T-helper 17 cell (primary cell): Measurements from ENCODE around the gene DGKB. TPM values are rescaled to one million over a fixed set of nuclear protein-coding genes. Genes with fewer than 3 reads are reported as not detected.
A peak's percentile ranks its signal among the peaks of the same experiment; 100 is the strongest.

Experiments used
- ATAC-seq: fragments of 150-1000 bp; cut with Tn5 transposase; 2 replicates; pipeline ENCODE4 v1.10.0; 2021; ENCODE audit warnings: mild to moderate bottlenecking, moderate library complexity
- DNase-seq, 3 donors: peaks; one replicate each; pipeline versions ENCODE4 v3.0.0 to v3.0.0-alpha.2; 2020 to 2021
- H3K9me3 ChIP-seq: one replicate; pipeline ENCODE4 v1.7.0; 2013; ENCODE audit warnings: low read length, mild to moderate bottlenecking; ENCODE audit not compliant: control insufficient read depth, poor library complexity, severe bottlenecking
- H3K27ac Mint-ChIP-seq: one replicate; pipeline ENCODE4 v1.8.0; 2022; ENCODE audit warnings: mild to moderate bottlenecking, moderate library complexity, mixed read lengths
- H3K27me3 Mint-ChIP-seq: one replicate; pipeline ENCODE4 v1.8.0; 2022; ENCODE audit warnings: mixed read lengths
- H3K36me3 Mint-ChIP-seq: one replicate; pipeline ENCODE4 v1.8.0; 2022; ENCODE audit warnings: low read depth, mixed read lengths
- H3K4me1 Mint-ChIP-seq: one replicate; pipeline ENCODE4 v1.8.0; 2022; ENCODE audit warnings: mild to moderate bottlenecking, mixed read lengths
- H3K4me3 Mint-ChIP-seq: one replicate; pipeline ENCODE4 v1.8.0; 2022; ENCODE audit warnings: mild to moderate bottlenecking, moderate library complexity, mixed read lengths
- total RNA-seq, 4 donors: library from RNA in 2 of 4; stranded (reverse) in 2 of 4; gene quantifications; one replicate each; pipeline ENCODE4 v1.2.3 and lab custom pipeline; 2022 to 2026

The DGKB gene
- total RNA-seq, 2 donors from 2014 or later = not detected

- Mint-ChIP-seq H3K4me1 (peaks cover 4% of the 10 kb centered on the region), H3K36me3 (no peaks in the 10 kb centered on the region), H3K27ac (no peak overlapping the region), H3K27me3 (peaks cover 5% of the 10 kb centered on the region), H3K4me3 (no peak overlapping the region)
- peak; percentile 50 for ATAC-seq
- DNase-seq = peak in 1 of 3 donors; percentile 26
- no peaks in the 10 kb centered on the region for H3K9me3 ChIP-seq
These were observed 444.7 kb downstream of the DGKB start for GRCh38 chr7:14457568-14458453.

GRCh38 chr7:14449291-14449690 is 453.3 kb downstream of the DGKB start:
- Mint-ChIP-seq H3K4me3 (no peak overlapping the region), H3K27me3 (peaks cover 14% of the 10 kb centered on the region), H3K4me1 (peaks cover 13% of the 10 kb centered on the region), H3K36me3 (no peaks in the 10 kb centered on the region), H3K27ac (no peak overlapping the region)
- ATAC-seq = no peak
- H3K9me3 ChIP-seq = no peaks in the 10 kb centered on the region
- no peak for DNase-seq

GRCh38 chr7:14446829-14447228 is 455.7 kb downstream of the DGKB start:
- Mint-ChIP-seq H3K4me1 (peaks cover 13% of the 10 kb centered on the region), H3K27ac (no peak overlapping the region), H3K4me3 (no peak overlapping the region), H3K36me3 (no peaks in the 10 kb centered on the region), H3K27me3 (peaks cover 14% of the 10 kb centered on the region)
- ATAC-seq = peak; percentile 90
- H3K9me3 ChIP-seq = no peaks in the 10 kb centered on the region
- no peak for DNase-seq

- H3K4me1 Mint-ChIP-seq = peaks cover 13% of the 10 kb centered on the region
- peaks cover 14% of the 10 kb centered on the region for H3K27me3 Mint-ChIP-seq
- DNase-seq (no peak), ATAC-seq (no peak)
- no peak overlapping the region for H3K4me3 Mint-ChIP-seq
- no peaks in the 10 kb centered on the region for H3K36me3 Mint-ChIP-seq
- H3K27ac Mint-ChIP-seq = no peak overlapping the region
- no peaks in the 10 kb centered on the region for H3K9me3 ChIP-seq
These were observed 456.3 kb downstream of the DGKB start for GRCh38 chr7:14446219-14446618.

GRCh38 chr7:14438366-14438765 is 464.2 kb downstream of the DGKB start:
- H3K4me3 Mint-ChIP-seq = no peak overlapping the region
- H3K4me1 Mint-ChIP-seq = no peaks in the 10 kb centered on the region
- no peak for ATAC-seq
- no peak for DNase-seq
- no peaks in the 10 kb centered on the region for H3K27me3 Mint-ChIP-seq
- H3K27ac Mint-ChIP-seq = no peak overlapping the region
- no peaks in the 10 kb centered on the region for H3K9me3 ChIP-seq
- no peaks in the 10 kb centered on the region for H3K36me3 Mint-ChIP-seq

GRCh38 chr7:14436878-14437277 is 465.7 kb downstream of the DGKB start:
- no peak overlapping the region for H3K4me3 Mint-ChIP-seq
- no peak overlapping the region for H3K27ac Mint-ChIP-seq
- ATAC-seq (no peak), DNase-seq (no peak)
- no peaks in the 10 kb centered on the region for H3K27me3 Mint-ChIP-seq
- H3K4me1 Mint-ChIP-seq = no peaks in the 10 kb centered on the region
- H3K9me3 ChIP-seq = no peaks in the 10 kb centered on the region
- no peaks in the 10 kb centered on the region for H3K36me3 Mint-ChIP-seq

GRCh38 chr7:14432924-14433323 is 469.6 kb downstream of the DGKB start:
- DNase-seq (no peak), ATAC-seq (no peak)
- H3K9me3 ChIP-seq = no peaks in the 10 kb centered on the region
- H3K4me1 Mint-ChIP-seq = no peaks in the 10 kb centered on the region
- H3K4me3 Mint-ChIP-seq = no peak overlapping the region
- no peak overlapping the region for H3K27ac Mint-ChIP-seq
- H3K36me3 Mint-ChIP-seq = no peaks in the 10 kb centered on the region
- H3K27me3 Mint-ChIP-seq = no peaks in the 10 kb centered on the region

- H3K27ac Mint-ChIP-seq = no peak overlapping the region
- ATAC-seq (no peak), DNase-seq (no peak)
- no peaks in the 10 kb centered on the region for H3K4me1 Mint-ChIP-seq
- H3K27me3 Mint-ChIP-seq = no peaks in the 10 kb centered on the region
- H3K36me3 Mint-ChIP-seq = no peaks in the 10 kb centered on the region
- no peak overlapping the region for H3K4me3 Mint-ChIP-seq
- H3K9me3 ChIP-seq = no peaks in the 10 kb centered on the region
These were observed 471.6 kb downstream of the DGKB start for GRCh38 chr7:14430926-14431325.

- H3K4me3 Mint-ChIP-seq = no peak overlapping the region
- no peaks in the 10 kb centered on the region for H3K9me3 ChIP-seq
- ATAC-seq (no peak), DNase-seq (no peak)
- no peak overlapping the region for H3K27ac Mint-ChIP-seq
- H3K27me3 Mint-ChIP-seq = no peaks in the 10 kb centered on the region
- H3K4me1 Mint-ChIP-seq = peaks cover under 1% of the 10 kb centered on the region
- peaks cover 4% of the 10 kb centered on the region for H3K36me3 Mint-ChIP-seq
These were observed 477.0 kb downstream of the DGKB start for GRCh38 chr7:14425559-14425958.

- H3K9me3 ChIP-seq = no peaks in the 10 kb centered on the region
- ATAC-seq = no peak
- Mint-ChIP-seq H3K27ac (no peak overlapping the region), H3K27me3 (no peaks in the 10 kb centered on the region), H3K4me3 (no peak overlapping the region), H3K36me3 (peaks cover 4% of the 10 kb centered on the region), H3K4me1 (peaks cover 2% of the 10 kb centered on the region)
- no peak for DNase-seq
These were observed 477.9 kb downstream of the DGKB start for GRCh38 chr7:14424675-14425074.

- no peak for ATAC-seq
- H3K27me3 Mint-ChIP-seq = no peaks in the 10 kb centered on the region
- peaks cover 4% of the 10 kb centered on the region for H3K36me3 Mint-ChIP-seq
- no peak for DNase-seq
- H3K4me1 Mint-ChIP-seq = peaks cover 2% of the 10 kb centered on the region
- no peak overlapping the region for H3K4me3 Mint-ChIP-seq
- no peaks in the 10 kb centered on the region for H3K9me3 ChIP-seq
- H3K27ac Mint-ChIP-seq = no peak overlapping the region
These were observed 481.8 kb downstream of the DGKB start for GRCh38 chr7:14420768-14421167.

GRCh38 chr7:14419531-14419930 is 483.0 kb downstream of the DGKB start:
- no peak for ATAC-seq
- Mint-ChIP-seq H3K27me3 (no peaks in the 10 kb centered on the region), H3K4me3 (no peak overlapping the region), H3K36me3 (peaks cover 4% of the 10 kb centered on the region), H3K27ac (no peak overlapping the region), H3K4me1 (peaks cover 2% of the 10 kb centered on the region)
- no peaks in the 10 kb centered on the region for H3K9me3 ChIP-seq
- no peak for DNase-seq

GRCh38 chr7:14418633-14419032 is 483.9 kb downstream of the DGKB start:
- Mint-ChIP-seq H3K36me3 (no peaks in the 10 kb centered on the region), H3K4me1 (peaks cover 2% of the 10 kb centered on the region), H3K4me3 (no peak overlapping the region), H3K27ac (no peak overlapping the region), H3K27me3 (no peaks in the 10 kb centered on the region)
- DNase-seq = no peak
- H3K9me3 ChIP-seq = no peaks in the 10 kb centered on the region
- ATAC-seq = no peak
